NCI-H187 (cell line): Measurements from ENCODE around the gene TRMT11.
"Not testable (repeated sequence)": the region's sequence is repeated elsewhere in the genome, so short reads cannot be mapped to it uniquely, and the experiment has no call there.

Source experiments
- DNase-seq, 2 experiments: peaks; one replicate each; lab custom pipeline; 2025; lab: John Stamatoyannopoulos, UW

Gene TRMT11

GRCh38 chr6:125956506-125957390, 29.6 kb upstream of the TRMT11 start, which contains the start of gene HINT3:
TSS of gene HINT3 (plus strand) at chr6:125956770. CDS start at chr6:125956978, 208 bp downstream.
- peak; percentile 93 to 94 for DNase-seq

GRCh38 chr6:125957391-125957693, 29.0 kb upstream of the TRMT11 start:
- DNase-seq, result no peak

- no peak for DNase-seq
Observed at GRCh38 chr6:125957845-125958244, 28.5 kb upstream of the TRMT11 start.

GRCh38 chr6:125959041-125959440, 27.3 kb upstream of the TRMT11 start:
- DNase-seq, result no peak

GRCh38 chr6:125961117-125961516, 25.2 kb upstream of the TRMT11 start:
- DNase-seq, result no peak

GRCh38 chr6:125962900-125963497, 23.3 kb upstream of the TRMT11 start:
- no peak for DNase-seq

- no peak for DNase-seq
Observed at GRCh38 chr6:125963817-125964216, 22.5 kb upstream of the TRMT11 start.

- DNase-seq, result no peak
Observed at GRCh38 chr6:125966569-125966968, 19.8 kb upstream of the TRMT11 start.

GRCh38 chr6:125968493-125968892, 17.8 kb upstream of the TRMT11 start:
- DNase-seq, result no peak

GRCh38 chr6:125970760-125971159, 15.6 kb upstream of the TRMT11 start:
- no peak for DNase-seq

GRCh38 chr6:125972478-125972877, 13.9 kb upstream of the TRMT11 start:
- not testable (repeated sequence) for DNase-seq

GRCh38 chr6:125974214-125974866, 12.0 kb upstream of the TRMT11 start:
- no peak for DNase-seq

- DNase-seq, result no peak
Observed at GRCh38 chr6:125979101-125979500, 7.2 kb upstream of the TRMT11 start.

GRCh38 chr6:125981571-125982185, 4.7 kb upstream of the TRMT11 start:
- DNase-seq, result no peak

- no peak for DNase-seq
Observed at GRCh38 chr6:125983246-125983945, 2.9 kb upstream of the TRMT11 start.

- no peak for DNase-seq
Observed at GRCh38 chr6:125984311-125984710, 2.0 kb upstream of the TRMT11 start.

GRCh38 chr6:125985522-125985921, 818 bp upstream of the TRMT11 start:
- DNase-seq, result no peak

GRCh38 chr6:125985979-125986300, 400 bp upstream of the TRMT11 start:
- DNase-seq, result no peak

GRCh38 chr6:125987026-125987617, 782 bp downstream of the TRMT11 start:
- DNase-seq, result no peak

GRCh38 chr6:125988280-125988679, 1.9 kb downstream of the TRMT11 start:
- DNase-seq, result no peak

GRCh38 chr6:125989631-125990030, 3.3 kb downstream of the TRMT11 start:
- no peak for DNase-seq

GRCh38 chr6:125991653-125992052, 5.3 kb downstream of the TRMT11 start:
- DNase-seq, result no peak
